ENCODE data around the gene CYP26C1.

The CYP26C1 gene

DNA sequence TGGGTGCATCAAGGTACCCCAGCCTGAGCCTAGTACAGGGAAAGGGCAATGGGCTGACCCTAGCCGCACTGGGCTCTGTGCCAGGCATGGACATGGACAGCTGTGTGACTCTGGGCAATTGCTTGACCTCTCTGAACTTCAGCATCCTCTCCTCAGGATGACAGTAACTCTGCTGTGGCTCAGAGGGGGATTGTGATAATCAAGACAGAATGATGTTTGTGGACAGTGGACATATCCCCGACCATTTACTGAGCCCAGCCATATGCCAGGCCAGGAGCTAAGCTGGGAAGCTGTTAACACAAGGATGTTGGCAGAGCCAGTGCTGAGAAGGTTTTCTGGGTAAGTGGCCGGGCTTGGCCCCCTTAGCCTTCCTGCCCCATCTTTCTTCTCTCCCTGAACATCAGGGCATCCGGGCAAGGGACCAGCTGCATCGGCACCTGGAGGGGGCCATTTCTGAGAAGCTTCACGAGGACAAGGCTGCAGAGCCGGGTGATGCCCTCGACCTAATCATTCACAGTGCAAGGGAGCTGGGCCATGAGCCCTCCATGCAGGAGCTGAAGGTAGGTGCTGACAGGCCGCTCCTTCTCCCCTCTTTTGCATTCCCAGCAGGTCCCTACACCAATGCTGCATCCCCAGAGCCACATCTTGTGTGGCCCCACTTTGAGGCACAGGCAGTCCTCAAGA is 3.5 kb downstream of the CYP26C1 start:
- no peak for DNase-seq (ENCODE audit: low read depth)

DNA sequence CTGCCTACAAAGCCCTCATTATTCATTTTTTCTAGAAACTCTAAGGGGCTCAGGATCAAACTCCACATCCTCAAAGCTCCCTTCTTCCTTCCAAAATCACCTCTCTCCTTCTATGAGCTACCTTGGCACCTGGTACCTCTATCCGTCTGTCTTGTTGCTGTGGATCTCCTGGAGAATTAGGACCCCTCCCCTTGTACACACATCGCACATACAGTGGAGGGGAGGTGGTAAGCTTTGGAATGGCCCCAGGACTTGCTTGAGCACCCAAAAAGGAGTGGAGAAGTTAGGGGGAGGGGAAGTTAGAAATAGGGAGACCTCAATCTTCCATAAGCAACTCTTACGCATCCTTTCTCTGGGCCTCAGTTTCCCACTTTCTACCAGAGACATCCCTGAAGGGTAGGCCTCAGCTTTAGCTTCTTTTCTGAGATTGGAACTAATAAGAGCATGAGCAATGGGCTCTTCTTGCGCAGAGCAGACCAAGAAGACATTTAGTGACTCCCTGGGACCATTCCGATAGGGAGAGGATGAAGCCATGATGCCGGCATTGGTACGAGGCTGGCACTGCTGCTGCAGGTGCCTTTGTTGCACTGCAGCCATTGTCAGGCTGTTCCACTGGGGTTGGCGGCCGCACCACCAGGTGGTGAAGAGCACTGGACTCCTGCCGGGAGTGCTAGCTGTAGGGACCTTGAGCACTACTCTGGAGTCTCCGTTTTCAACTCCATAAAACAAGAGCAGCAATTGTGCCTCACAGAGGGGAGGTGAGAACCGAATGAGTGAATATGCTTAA is 4.5 kb downstream of the CYP26C1 start:
- DNase-seq (ENCODE audit: low read depth) = no peak

DNA sequence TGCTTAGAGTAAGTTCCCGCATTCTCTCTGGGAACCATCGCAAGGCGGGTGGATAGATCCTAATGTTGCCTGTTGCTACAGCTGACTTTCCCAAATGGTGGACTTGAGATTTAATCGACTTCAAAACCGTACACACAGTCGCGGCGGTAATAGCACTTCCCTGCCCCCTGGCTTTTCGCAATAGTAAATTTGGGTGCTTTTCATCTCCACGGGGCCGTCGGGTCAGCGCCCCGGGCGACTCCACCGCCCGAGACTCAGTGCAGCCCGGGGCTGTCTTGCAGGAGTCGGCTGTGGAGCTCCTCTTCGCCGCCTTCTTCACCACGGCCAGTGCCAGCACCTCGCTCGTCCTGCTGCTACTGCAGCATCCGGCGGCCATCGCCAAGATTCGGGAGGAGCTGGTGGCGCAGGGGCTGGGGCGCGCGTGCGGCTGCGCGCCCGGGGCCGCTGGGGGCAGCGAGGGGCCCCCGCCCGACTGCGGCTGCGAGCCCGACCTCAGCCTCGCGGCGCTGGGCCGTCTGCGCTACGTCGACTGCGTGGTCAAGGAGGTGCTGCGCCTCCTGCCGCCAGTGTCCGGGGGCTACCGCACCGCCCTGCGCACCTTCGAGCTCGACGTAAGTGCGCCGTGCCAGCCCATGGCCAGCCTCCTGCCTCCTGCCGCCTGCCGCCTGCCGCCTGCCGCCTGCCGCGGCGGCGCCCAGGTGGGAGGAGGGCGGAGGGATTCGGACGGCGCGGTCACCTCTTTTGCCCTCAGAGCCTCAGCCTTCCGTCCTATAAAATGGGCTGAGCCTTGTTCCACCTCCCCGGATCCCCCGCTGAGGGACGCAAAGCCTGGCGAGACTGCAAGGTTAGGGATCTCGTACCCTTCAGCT is 5.3 kb downstream of the CYP26C1 start:
- no peak for DNase-seq (ENCODE audit: low read depth)

DNA sequence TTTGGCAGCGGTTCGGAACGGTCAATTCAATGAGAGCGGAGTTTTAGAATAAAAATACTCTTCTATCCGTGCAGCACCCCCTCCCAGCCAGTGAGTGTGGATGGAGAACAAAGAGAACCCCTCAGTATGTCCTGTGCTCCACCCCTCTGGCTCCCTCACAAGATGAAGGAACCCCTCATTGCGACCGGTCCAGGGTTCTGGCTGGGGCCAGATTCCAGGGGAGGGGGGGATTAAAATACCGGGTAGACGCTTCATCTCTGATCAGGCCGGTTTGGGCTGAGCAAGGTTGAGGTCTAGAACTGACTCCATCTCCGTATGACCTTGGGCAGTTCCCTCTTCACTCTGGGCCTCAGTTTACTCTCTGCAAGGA is 5.9 kb downstream of the CYP26C1 start:
- DNase-seq (ENCODE audit: low read depth) = no peak

DNA sequence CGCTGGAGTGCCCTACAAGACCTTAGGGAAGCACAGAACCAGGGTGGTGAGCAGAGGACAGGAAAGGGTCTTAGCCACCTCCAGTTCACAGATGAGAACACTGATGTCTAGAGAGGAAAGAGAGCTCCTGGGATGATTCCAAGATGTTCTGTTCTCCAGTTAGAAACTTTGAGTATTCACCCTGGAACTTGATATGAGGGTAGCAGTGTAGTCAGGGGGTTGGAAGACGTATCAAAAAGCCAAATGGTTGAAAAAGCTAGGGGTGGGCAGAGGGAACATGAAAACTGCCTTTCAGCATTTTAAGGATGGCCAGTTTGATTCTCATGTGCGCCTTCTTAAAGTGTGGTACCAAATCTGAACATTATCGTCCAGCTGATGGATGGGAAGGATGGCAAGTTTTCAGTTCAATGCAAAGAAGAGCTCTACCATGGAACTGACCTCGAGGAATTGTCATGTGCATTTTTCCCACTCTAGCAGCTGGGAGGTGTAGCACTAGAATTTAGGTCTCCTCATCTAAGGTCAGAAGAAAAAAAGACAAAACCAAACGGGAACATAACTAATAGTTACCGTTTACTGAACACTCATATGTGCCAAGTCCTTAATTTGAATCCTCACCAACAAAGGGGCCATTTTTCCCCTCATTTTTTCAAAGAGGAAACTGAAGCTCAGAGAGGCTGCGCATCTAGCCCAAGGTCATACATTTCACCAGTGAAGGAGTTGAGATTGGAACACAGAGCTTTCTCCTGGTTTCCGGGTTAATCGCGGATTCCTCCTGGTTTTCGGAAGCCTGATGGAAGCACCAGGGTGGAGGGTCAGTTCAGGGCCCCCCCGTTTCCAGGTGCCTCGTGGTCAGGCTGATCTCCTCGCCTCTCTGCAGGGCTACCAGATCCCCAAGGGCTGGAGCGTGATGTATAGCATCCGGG is 7.1 kb downstream of the CYP26C1 start:
- no peak for DNase-seq (ENCODE audit: low read depth)

DNA sequence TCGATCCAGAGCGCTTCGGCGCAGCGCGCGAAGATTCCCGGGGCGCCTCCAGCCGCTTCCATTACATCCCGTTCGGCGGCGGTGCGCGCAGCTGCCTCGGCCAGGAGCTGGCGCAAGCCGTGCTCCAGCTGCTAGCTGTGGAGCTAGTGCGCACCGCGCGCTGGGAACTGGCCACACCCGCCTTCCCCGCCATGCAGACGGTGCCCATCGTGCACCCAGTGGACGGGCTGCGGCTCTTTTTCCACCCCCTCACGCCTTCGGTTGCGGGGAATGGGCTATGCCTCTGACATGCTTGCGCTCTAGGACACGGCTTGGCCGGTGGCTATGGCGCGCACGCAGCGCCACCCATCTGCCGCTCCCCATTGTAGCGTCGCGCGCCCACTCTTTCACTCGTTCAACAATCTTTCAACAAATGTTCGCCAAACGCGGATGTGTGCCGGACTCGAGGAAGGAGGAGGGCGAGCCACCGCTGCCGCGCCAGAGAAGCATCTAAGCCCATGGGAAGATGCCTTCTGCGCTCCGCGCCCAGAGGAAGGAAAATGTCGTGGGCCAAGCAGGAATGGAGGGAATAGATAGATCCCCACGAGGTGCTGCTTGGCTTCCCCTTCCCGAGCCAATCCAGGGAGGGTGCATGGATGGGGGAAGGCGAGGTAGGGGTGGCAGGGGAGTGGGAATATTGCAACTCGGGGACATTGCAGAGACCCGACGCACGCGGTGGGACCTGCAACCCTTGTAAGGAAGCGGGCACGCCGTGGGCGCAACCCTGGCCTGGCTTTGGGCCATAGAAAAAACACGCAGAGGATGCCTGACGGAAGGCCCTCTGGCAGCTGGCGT is 8.0 kb downstream of the CYP26C1 start:
- DNase-seq (ENCODE audit: low read depth) = no peak

DNA sequence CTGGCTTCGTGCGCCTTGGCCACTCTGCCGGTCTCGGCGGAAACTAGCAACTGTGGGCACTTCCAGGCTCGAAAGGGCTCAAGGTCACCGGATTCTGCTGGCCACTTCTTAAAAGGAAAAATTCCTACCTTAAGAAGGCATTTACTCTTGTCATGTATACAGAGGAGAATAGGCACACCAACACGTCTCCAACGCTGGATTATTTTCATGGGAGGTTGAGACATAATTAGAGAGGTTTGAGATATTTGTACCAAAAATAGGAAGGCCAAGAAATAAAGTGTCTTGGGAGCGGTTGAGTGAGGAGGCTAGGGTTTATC is 8.6 kb downstream of the CYP26C1 start:
- DNase-seq (ENCODE audit: low read depth) = no peak

DNA sequence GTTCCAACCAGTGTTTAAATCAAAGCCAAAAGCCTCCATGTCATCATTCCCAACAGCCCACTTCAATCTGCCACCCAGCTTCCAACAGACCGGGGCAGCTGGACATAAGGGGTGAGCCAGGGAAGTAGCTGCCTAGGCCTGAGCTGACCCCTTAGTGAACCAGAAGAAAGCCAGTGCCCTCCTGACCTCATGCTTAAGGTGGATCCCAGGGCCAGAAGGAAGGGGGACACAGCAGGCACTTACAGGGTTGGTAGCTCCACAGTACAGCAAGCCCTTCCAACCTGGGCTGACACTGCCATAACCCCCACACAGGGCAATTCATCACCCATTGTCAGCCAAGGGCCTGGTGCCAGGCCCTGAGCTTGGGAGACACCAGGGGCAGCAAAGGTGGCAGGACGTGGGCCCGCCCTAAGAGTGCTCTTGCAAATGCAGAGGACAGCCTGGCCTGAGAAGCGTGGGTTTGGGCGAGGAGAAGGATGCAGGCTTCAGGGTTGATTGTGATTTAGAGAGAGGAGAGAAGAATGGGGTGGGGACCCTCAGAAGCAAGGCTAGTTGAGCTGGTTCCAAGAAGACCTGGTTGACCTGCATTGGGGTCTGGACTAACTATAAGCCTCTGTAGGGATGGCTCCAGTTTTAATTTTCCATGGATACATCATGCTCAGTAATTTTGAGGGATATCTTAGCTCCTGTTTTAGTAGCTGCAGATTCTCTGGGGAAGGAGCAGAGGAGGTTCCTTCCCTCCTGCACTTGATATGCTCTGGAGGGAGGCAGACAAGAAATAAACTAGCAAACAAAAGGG is 10.0 kb downstream of the CYP26C1 start:
- DNase-seq (ENCODE audit: low read depth) = no peak

DNA sequence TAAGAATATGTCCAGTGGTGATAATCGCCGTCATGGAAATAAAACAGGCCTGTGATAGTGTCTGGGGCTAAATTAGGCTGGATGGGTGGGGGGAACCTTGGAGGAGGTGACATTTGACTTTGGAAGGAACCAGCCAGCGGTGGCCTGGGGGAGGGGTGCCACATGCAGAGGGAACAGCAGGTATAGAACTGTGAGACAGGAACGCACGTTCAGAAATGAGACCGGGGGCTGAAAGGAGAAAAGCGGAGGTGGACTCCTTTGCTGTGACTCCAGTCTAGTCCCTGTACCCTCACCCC is 10.5 kb downstream of the CYP26C1 start:
- DNase-seq (ENCODE audit: low read depth) = no peak

DNA sequence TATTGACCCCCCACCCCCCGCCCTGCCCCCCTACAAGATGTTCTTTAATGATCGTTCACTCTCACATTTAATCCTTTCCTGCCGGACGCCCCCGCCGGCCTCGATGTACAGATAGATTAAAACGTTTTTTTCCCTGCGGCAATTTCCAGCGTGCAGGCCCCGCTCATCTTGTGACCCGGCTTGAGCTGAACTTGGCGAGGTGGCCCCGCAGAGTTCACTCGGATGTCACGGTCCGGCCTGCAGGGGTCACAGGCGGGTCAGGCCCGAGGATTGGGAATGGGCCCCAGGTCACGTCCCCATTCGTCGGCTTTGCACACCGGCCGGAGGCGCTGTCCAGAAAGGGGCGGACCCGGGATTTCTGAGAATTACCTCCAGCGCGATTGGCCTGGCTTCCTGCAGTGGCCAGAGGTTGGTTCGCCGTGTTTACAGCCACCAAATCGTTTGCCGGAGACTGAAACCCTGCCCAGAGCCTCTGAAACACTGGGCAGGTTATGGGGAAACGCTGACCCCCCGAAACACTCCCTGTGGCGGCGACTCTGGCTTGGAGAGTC is 11.2 kb downstream of the CYP26C1 start:
- DNase-seq (ENCODE audit: low read depth) = no peak

DNA sequence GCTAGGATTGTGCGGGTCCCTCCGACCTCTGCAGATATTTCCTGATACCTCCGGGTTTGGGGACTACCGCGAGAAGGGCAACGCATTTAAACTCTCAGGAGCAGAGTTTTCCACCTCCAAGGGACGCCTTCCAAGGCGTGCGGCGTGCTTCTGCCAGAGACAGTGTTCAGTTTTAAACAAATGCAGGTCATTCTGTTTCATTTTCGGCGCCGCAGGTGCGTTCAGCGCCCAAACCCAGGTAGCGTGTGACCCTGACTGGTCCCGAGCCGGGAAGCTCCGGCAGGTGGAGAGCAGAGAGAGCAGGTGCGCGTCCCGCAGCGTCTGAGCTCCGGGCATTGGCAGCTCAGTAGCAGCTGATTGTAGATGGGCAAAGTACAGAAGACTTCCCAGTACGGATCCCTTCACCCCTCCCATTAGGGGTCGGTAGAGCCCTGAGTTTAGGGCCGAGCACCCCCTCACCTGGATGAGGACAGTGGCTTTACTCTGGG is 11.7 kb downstream of the CYP26C1 start:
- no peak for DNase-seq (ENCODE audit: low read depth)

DNA sequence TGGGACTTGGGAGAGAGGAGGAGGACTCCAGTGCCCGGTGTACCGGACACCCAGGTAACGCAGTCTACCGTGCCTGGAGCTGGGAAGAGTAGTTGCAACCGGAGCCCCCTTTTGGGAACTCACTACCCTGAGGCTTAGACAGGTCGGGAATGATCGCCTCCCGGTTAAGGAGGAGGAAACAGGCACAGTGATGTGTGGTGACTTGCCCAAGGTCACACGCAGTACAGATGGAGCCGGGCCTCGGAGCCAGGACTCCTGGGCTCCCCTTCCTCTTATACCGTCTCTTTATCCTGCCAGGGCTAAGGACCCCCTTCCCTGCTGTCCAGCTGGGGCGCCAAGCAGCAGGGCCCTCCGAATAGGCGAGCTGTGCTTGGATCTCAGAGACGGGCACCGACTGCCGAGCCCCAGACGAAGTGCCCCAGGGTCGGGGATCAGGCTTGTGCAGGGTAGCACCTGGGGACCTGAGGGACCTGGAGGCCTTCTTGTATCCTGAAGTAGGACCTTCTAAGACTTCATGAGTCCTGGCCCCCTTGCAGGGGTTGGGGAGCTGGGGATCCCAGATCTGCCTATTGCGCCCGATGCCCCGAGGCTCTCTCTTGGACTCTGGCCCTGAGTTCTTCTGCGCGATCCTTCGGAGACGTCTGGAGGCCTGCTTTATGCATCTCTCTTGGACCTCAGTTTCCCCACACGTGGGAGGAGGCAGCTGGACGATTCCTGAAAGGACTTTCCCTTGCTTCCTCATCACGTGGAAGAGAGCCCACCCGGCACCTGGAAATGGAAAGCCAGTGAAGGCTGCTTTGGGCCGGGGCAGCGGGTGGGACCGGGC is 12.3 kb downstream of the CYP26C1 start:
- no peak for DNase-seq (ENCODE audit: low read depth)

DNA sequence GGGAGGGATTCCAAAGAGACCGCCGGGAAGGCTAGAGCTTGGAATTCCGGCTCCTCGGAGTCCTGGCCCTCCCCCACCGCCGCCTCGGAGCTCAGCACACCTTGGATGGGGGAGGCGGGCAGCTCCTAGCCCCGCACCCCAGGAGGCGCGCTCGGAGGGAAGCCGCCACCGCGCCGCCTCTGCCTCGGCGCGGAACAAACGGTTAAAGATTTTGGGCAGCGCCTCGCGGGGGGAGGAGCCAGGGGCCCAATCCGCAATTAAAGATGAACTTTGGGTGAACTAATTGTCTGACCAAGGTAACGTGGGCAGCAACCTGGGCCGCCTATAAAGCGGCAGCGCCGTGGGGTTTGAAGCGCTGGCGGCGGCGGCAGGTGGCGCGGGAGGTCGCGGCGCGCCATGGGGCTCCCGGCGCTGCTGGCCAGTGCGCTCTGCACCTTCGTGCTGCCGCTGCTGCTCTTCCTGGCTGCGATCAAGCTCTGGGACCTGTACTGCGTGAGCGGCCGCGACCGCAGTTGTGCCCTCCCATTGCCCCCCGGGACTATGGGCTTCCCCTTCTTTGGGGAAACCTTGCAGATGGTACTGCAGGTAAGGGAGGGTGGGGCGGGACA is 13.0 kb downstream of the CYP26C1 start, which contains the start of gene CYP26A1:
Gene CYP26A1 (plus strand): TSS at position 355 of the 608 bp plus-strand sequence. CDS start 42 bp downstream, at position 397.
- no peak for DNase-seq (ENCODE audit: low read depth)

DNA sequence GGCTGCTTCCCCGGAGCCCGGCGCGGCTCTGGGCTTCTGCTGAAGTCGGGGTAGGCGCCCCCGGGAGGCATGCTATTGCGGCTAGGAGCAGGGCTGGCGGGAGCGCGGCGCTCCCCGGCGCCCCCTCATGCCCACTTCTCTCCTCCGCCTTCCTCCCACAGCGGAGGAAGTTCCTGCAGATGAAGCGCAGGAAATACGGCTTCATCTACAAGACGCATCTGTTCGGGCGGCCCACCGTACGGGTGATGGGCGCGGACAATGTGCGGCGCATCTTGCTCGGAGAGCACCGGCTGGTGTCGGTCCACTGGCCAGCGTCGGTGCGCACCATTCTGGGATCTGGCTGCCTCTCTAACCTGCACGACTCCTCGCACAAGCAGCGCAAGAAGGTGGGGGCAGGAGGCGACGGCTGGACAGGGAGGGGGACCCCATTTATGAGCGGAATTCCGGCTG is 13.6 kb downstream of the CYP26C1 start:
- no peak for DNase-seq (ENCODE audit: low read depth)

DNA sequence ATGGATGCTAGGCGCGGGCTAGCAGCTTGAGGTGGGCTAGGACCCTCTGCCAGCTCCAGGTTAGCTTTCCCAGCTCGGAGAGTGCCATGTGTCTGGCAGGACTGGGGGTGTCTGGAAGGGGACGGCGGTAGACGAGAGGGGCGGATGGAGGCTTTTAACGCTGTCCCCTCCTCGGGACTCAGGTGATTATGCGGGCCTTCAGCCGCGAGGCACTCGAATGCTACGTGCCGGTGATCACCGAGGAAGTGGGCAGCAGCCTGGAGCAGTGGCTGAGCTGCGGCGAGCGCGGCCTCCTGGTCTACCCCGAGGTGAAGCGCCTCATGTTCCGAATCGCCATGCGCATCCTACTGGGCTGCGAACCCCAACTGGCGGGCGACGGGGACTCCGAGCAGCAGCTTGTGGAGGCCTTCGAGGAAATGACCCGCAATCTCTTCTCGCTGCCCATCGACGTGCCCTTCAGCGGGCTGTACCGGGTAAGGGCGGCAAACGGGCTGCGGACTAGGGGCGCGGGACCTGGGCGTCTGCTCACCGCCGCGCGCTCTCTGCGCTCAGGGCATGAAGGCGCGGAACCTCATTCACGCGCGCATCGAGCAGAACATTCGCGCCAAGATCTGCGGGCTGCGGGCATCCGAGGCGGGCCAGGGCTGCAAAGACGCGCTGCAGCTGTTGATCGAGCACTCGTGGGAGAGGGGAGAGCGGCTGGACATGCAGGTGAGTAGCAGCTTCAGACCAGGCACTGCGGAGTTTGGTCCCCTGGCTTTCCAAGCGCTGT is 14.2 kb downstream of the CYP26C1 start:
- DNase-seq (ENCODE audit: low read depth) = no peak

DNA sequence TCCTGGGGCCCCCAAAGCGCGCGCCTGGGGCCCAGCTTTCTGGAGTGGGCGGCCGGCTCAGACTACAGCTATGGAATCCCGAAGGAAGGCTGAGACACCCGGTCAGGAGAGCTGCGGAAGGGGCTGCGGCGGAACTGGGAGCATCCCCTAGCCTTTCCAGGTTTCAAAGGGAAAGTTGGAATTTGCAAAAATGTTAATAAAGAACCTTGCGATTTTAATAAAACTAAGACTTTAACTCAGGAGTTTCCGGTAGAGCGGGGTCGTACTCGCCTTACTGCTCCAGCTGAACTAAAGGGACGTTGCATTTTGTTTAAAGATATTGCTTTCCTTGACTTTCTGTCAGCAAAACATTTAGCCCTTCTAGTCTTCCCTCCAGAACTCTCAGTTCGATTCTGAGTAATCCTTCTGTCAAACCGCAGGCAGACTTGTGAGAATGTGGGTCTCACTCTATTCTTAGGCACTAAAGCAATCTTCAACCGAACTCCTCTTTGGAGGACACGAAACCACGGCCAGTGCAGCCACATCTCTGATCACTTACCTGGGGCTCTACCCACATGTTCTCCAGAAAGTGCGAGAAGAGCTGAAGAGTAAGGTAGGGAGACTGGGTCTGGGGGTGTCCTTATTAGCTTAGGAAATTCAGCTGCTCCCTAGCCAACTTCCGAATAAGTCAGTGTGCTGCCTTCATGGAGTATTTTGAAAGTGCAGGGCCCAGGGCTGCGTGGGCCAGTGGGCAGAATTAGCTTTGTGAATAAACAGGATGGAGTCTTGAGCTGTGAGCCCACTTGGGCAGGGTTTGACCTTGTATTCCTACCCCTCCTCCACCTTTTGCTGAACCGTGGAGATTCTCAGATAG is 15.0 kb downstream of the CYP26C1 start:
- no peak for DNase-seq (ENCODE audit: low read depth)

DNA sequence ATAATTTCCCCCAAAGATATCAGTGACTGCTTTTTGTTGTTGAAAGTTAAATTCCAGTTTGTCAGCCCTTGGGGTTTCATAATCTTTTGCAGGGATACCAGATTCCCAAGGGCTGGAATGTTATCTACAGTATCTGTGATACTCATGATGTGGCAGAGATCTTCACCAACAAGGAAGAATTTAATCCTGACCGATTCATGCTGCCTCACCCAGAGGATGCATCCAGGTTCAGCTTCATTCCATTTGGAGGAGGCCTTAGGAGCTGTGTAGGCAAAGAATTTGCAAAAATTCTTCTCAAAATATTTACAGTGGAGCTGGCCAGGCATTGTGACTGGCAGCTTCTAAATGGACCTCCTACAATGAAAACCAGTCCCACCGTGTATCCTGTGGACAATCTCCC is 16.3 kb downstream of the CYP26C1 start:
- DNase-seq (ENCODE audit: low read depth) = no peak

Data from non-pigmented ciliary epithelial cell (primary cell).